Myocyte (in vitro differentiated cells): Measurements from ENCODE around the gene THBS3. TPM values are rescaled to one million over a fixed set of nuclear protein-coding genes. Genes with fewer than 3 reads are reported as not detected.
"Not testable (repeated sequence)": the region's sequence is repeated elsewhere in the genome, so short reads cannot be mapped to it uniquely, and the experiment has no call there.

Experiments used
- DNase-seq: peaks from one replicate; pipeline ENCODE4 v3.0.0-alpha.2; 2012; ENCODE audit warnings: low read depth
- microRNA counts: library from miRNA; unstranded; fragments of <30 nt; microRNA quantifications from one replicate; lab custom pipeline; 2016
- total RNA-seq: library from RNA; depleted of rRNA; stranded (reverse); fragments of >200 nt; gene quantifications from 2 replicates; pipeline ENCODE4 v1.2.3, GENCODE V29; 2014

The THBS3 gene
- total RNA-seq, 1 donor from 2014 or later, result 52.1 TPM

- DNase-seq, result no peak
Observed at GRCh38 chr1:155160128-155160527, 47.6 kb downstream of the THBS3 start.

DNA sequence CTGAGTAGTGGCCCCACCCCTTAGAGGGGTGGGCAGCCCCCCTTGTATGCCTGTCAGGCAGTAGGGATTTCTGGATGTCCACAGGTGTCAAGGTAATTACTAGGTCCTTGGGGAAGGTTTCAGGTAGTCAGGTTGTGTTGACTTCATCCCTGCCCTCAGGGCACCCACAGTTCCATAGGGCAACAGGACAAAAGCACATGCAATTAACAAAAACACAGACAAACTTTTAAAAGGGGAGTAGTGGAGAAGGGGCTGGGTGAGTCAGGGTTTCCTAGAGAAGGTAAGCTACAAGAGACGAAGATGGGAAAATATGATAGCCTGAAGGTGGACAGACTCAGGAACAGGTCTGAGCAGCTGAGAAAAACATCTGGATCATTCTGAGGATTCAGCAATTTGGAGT is 48.7 kb downstream of the THBS3 start:
- DNase-seq, result no peak

GRCh38 chr1:155155996-155156643 is 51.6 kb downstream of the THBS3 start:
- DNase-seq, result not testable (repeated sequence)

MicroRNA genes within 50 kb of the gene (microRNA counts, 767-probe panel; counts per million panel counts)
- not detected for microRNA hsa-miR-92b-3p (lab: Ali Mortazavi, UCI)

Other genes with a start within 250 kb of the THBS3 start
- 25.8 and 31.0 TPM in 2 replicates for gene PYGO2, start 246.1 kb downstream of the THBS3 start, total RNA-seq
- 165 and 171 TPM in 2 replicates for gene SHC1, start 237.2 kb downstream of the THBS3 start, total RNA-seq
- 26.6 and 33.5 TPM in 2 replicates for gene CKS1B, start 233.2 kb downstream of the THBS3 start, total RNA-seq
- 27.2 and 28.1 TPM in 2 replicates for gene FLAD1, start 224.6 kb downstream of the THBS3 start, total RNA-seq
- gene LENEP, start 214.3 kb downstream of the THBS3 start, total RNA-seq, result not detected in 2 replicates
- 24.6 and 26.6 TPM in 2 replicates for gene ZBTB7B, start 205.1 kb downstream of the THBS3 start, total RNA-seq
- not detected in 2 replicates for gene DCST2, start 174.1 kb downstream of the THBS3 start, total RNA-seq
- gene DCST1, start 174.1 kb downstream of the THBS3 start, total RNA-seq, result not detected in 2 replicates
- gene ADAM15, start 156.6 kb downstream of the THBS3 start, total RNA-seq, result 27.3 and 33.3 TPM in 2 replicates
- 4.9 and 8.3 TPM in 2 replicates for gene EFNA4, start 144.2 kb downstream of the THBS3 start, total RNA-seq
- 0.56 and 0.88 TPM in 2 replicates for gene EFNA3, start 129.1 kb downstream of the THBS3 start, total RNA-seq
- 0.59 and 1.4 TPM in 2 replicates for gene EFNA1, start 80.0 kb downstream of the THBS3 start, total RNA-seq
- 12.2 and 13.4 TPM in 2 replicates for gene SLC50A1, start 72.0 kb downstream of the THBS3 start, total RNA-seq
- 83.9 and 90.0 TPM in 2 replicates for gene DPM3, start 67.4 kb downstream of the THBS3 start, total RNA-seq
- gene KRTCAP2, start 34.6 kb downstream of the THBS3 start, total RNA-seq, result 51.3 and 81.4 TPM in 2 replicates
- gene TRIM46, start 34.0 kb downstream of the THBS3 start, total RNA-seq, result 0.62 and 0.94 TPM in 2 replicates
- gene MTX1, start 798 bp upstream of the THBS3 start, total RNA-seq, result 15.1 and 18.8 TPM in 2 replicates
- 7.5 and 13.1 TPM in 2 replicates for gene ENTREP3, start 47.6 kb upstream of the THBS3 start, total RNA-seq
- 106 and 130 TPM in 2 replicates for gene SCAMP3, start 54.5 kb upstream of the THBS3 start, total RNA-seq
- 24.8 and 26.8 TPM in 2 replicates for gene CLK2, start 65.6 kb upstream of the THBS3 start, total RNA-seq
- gene HCN3, start 69.6 kb upstream of the THBS3 start, total RNA-seq, result 2.1 and 3.0 TPM in 2 replicates
- not detected in 2 replicates for gene PKLR, start 93.5 kb upstream of the THBS3 start, total RNA-seq
- 369 and 536 TPM in 2 replicates for gene FDPS, start 101.0 kb upstream of the THBS3 start, total RNA-seq
- 16.1 and 18.8 TPM in 2 replicates for gene RUSC1, start 113.0 kb upstream of the THBS3 start, total RNA-seq